A549 (cell line): ENCODE results near the gene PCDHGA10. TPM values are rescaled to one million over a fixed set of nuclear protein-coding genes. Genes with fewer than 3 reads are reported as not detected.

Experiments used
- ATAC-seq, 2 experiments: fragments of 200-7000 bp in 1 of 2; fragments of >200 bp in 1 of 2; cut with Nextera tagmentation in 1 of 2; cut with Tn5 transposase in 1 of 2; 3 replicates each; pipeline versions ENCODE4 v1.8.0 to v1.9.1; 2018 to 2020; ENCODE audit warnings: mild to moderate bottlenecking in 1 of 2, moderate library complexity in 1 of 2
- CTCF ChIA-PET: fragments of 300-600 bp; sonication (Branson Sonifier 250); formaldehyde crosslinking; extraction: SDS; loops from one replicate; lab custom pipeline; 2021; ENCODE audit warnings: antibody characterized with exemption, inconsistent platforms; lab: Yijun Ruan, JAX
- POLR2A ChIA-PET: fragments of 350-600 bp; formaldehyde crosslinking; extraction: SDS; loops from one replicate; lab custom pipeline; 2021; ENCODE audit warnings: antibody characterized with exemption, inconsistent platforms; lab: Yijun Ruan, JAX
- DNase-seq, 2 experiments: peaks; one replicate each; pipeline versions ENCODE4 v3.0.0 to v3.0.0-alpha.2; 2011 to 2016; ENCODE audit warnings: low read depth in 1 of 2, low spot score in 1 of 2
- FAIRE-seq: peaks from 2 replicates; lab custom pipeline; 2011; peaks lifted over from hg19 to GRCh38; lab: Jason Lieb, UNC
- H3K27ac ChIP-seq, 2 experiments: fragments of >200 bp; sonication (Bioruptor Twin); formaldehyde crosslinking; 3 replicates each; pipeline ENCODE4 v1.5.1; 2016 to 2017
- H3K4me1 ChIP-seq: fragments of >200 bp; sonication (Bioruptor Twin); formaldehyde crosslinking; 3 replicates; pipeline ENCODE4 v1.6.1; 2016
- H3K4me2 ChIP-seq: fragments of >200 bp; sonication (Bioruptor Twin); formaldehyde crosslinking; 3 replicates; pipeline ENCODE4 v1.6.1; 2016
- H3K4me3 ChIP-seq: fragments of >200 bp; sonication (Bioruptor Twin); formaldehyde crosslinking; 3 replicates; pipeline ENCODE4 v1.5.1; 2016
- H3K9me3 ChIP-seq: fragments of >200 bp; sonication (Bioruptor Twin); formaldehyde crosslinking; 3 replicates; pipeline ENCODE4 v1.6.1; 2016
- CBX8 ChIP-seq: fragments of 200-600 bp; sonication (generic); IDR thresholded peaks from 2 replicates; pipeline ENCODE4 v1.6.1; 2016
- CHD2 ChIP-seq: fragments of 150-350 bp; IDR thresholded peaks from 2 replicates; pipeline ENCODE4 v1.6.1; 2014; ENCODE audit warnings: low read length; ENCODE audit not compliant: partially characterized antibody
- CHD4 ChIP-seq: fragments of 200-600 bp; sonication (generic); IDR thresholded peaks from 2 replicates; pipeline ENCODE4 v1.6.1; 2016; ENCODE audit warnings: antibody characterized with exemption, mild to moderate bottlenecking, borderline replicate concordance
- EHMT2 ChIP-seq: fragments of 200-600 bp; sonication (generic); IDR thresholded peaks from 2 replicates; pipeline ENCODE4 v1.6.1; 2016; ENCODE audit warnings: antibody characterized with exemption, low read depth, mild to moderate bottlenecking, moderate library complexity
- ESRRA ChIP-seq: fragments of 150-350 bp; IDR thresholded peaks from 2 replicates; pipeline ENCODE4 v1.6.1; 2014; ENCODE audit warnings: mild to moderate bottlenecking, low read length, borderline replicate concordance
- FOSB ChIP-seq: fragments of 250-450 bp; sonication (Bioruptor Pico); IDR thresholded peaks from 2 replicates; pipeline ENCODE4 v1.5.0; 2020; ENCODE audit warnings: mild to moderate bottlenecking, moderate library complexity
- FOSL2 ChIP-seq, 2 experiments: fragments of 450-650 bp in 1 of 2; fragments of >200 bp in 1 of 2; sonication (Bioruptor Twin) in 1 of 2; formaldehyde crosslinking; IDR thresholded peaks; 2 replicates each; pipeline versions ENCODE4 v1.5.0 to v1.6.1; 2016 to 2020; ENCODE audit warnings: mild to moderate bottlenecking in 1 of 2, moderate library complexity in 1 of 2
- HDAC2 ChIP-seq: fragments of 200-600 bp; sonication (generic); IDR thresholded peaks from 2 replicates; pipeline ENCODE4 v1.6.1; 2016
- HEYL ChIP-seq: fragments of 250-450 bp; sonication (Bioruptor Pico); IDR thresholded peaks from 2 replicates; pipeline ENCODE4 v1.8.0; 2021; ENCODE audit warnings: mild to moderate bottlenecking, moderate library complexity
- HOXA7 ChIP-seq: fragments of 250-450 bp; sonication (Bioruptor Pico); IDR thresholded peaks from 2 replicates; pipeline ENCODE4 v1.5.0; 2020; ENCODE audit warnings: mild to moderate bottlenecking, moderate library complexity
- HOXB5 ChIP-seq: fragments of 250-450 bp; sonication (Bioruptor Pico); IDR thresholded peaks from 2 replicates; pipeline ENCODE4 v1.5.0; 2020; ENCODE audit warnings: mild to moderate bottlenecking, moderate library complexity
- KDM5A ChIP-seq: fragments of 200-600 bp; sonication (generic); IDR thresholded peaks from 2 replicates; pipeline ENCODE4 v1.6.1; 2016; ENCODE audit warnings: antibody characterized with exemption, mild to moderate bottlenecking
- MAZ ChIP-seq: fragments of 150-350 bp; IDR thresholded peaks from 2 replicates; pipeline ENCODE4 v1.6.1; 2014; ENCODE audit warnings: antibody characterized with exemption, low read depth, low read length, borderline replicate concordance
- MYC ChIP-seq: IDR thresholded peaks from 2 replicates; pipeline ENCODE4 v1.6.1; 2012; ENCODE audit warnings: mild to moderate bottlenecking, inconsistent platforms, low read length, improper control_type of control experiment, borderline replicate concordance
- POLR2A ChIP-seq: IDR thresholded peaks from 2 replicates; pipeline ENCODE4 v1.6.1; 2012; ENCODE audit warnings: mild to moderate bottlenecking, low read length
- POLR2AphosphoS2 ChIP-seq: conservative IDR thresholded peaks from 2 replicates; pipeline ENCODE4 v1.6.1; 2012; ENCODE audit warnings: low read length, improper control_type of control experiment, inconsistent platforms
- RARB ChIP-seq: fragments of 250-450 bp; sonication (Bioruptor Pico); IDR thresholded peaks from 2 replicates; pipeline ENCODE4 v1.8.0; 2021; ENCODE audit warnings: mild to moderate bottlenecking, moderate library complexity
- RNF2 ChIP-seq: fragments of 200-600 bp; sonication (generic); IDR thresholded peaks from 2 replicates; pipeline ENCODE4 v1.6.1; 2016; ENCODE audit warnings: low read depth, mild to moderate bottlenecking, antibody characterized with exemption, moderate library complexity, borderline replicate concordance
- ZNF302 ChIP-seq: fragments of 250-450 bp; sonication (Bioruptor Pico); IDR thresholded peaks from 2 replicates; pipeline ENCODE4 v1.9.0; 2021; ENCODE audit warnings: inconsistent platforms, mild to moderate bottlenecking, moderate library complexity
- WGBS: methylation state at CpG from one replicate; pipeline ENCODE4 v1.1.6; 2017; ENCODE audit errors: missing lambda C conversion rate; 5-methylcytosine and 5-hydroxymethylcytosine counted together
- polyA plus RNA-seq, 4 experiments: library from polyadenylated mRNA; depleted of rRNA in 3 of 4; stranded (reverse); fragments of >200 nt; fragmentation: RNase III in 1 of 4; extraction: RNeasy Plus Mini Kit Qiagen cat#74134 plus additional on column Dnase treatment in 1 of 4; gene quantifications; 2 replicates in 3 of 4; 3 replicates in 1 of 4; pipeline ENCODE4 v1.2.3, GENCODE V29; 2011 to 2017
- TF ChIP-seq, protein P1 (sequence below): fragments of 250-450 bp; sonication (Bioruptor Pico); IDR thresholded peaks from 2 replicates; pipeline ENCODE4 v1.5.0; 2020; ENCODE audit warnings: low read depth, mild to moderate bottlenecking, moderate library complexity
- TF ChIP-seq, protein P2 (sequence below): IDR thresholded peaks from 2 replicates; pipeline ENCODE4 v1.6.1; 2012
- TF ChIP-seq, protein P3 (sequence below): IDR thresholded peaks from 2 replicates; pipeline ENCODE4 v1.6.1; 2012; ENCODE audit warnings: low read depth, borderline replicate concordance
- TF ChIP-seq, protein P4 (sequence below): fragments of 200-600 bp; sonication (generic); IDR thresholded peaks from 2 replicates; pipeline ENCODE4 v1.6.1; 2016; ENCODE audit warnings: antibody characterized with exemption, mild to moderate bottlenecking, moderate library complexity

PCDHGA10 gene
- polyA plus RNA-seq, 2 of the 4 experiments (the other 2 are of a cell fraction), result 0.04 TPM; not detected in 1

DNA sequence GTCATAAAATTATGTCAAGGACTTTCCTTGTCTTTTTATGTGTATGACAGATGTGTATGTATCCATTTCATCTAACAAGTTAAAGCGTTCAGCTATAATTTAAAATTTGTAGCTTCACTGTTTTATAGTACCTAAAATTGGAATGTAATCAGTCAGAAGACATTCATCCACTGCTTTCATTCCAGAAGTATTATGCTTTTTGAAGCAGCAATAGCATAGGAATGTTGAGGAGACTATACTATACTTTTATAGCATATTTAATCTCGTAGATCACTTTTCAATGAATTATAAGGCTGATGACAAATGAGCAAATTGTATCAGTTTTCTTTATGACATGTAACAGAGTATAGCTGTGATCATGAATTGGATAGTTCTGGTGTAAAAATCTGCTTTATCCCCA, 24.4 kb downstream of the PCDHGA10 start:
- FAIRE-seq (no peak), ATAC-seq (no peak), DNase-seq (no peak)
- peaks cover 17% of the 10 kb centered on the region; the same call in 2 of the 3 replicates for H3K9me3 ChIP-seq
- no peak overlapping the region for H3K27ac ChIP-seq
- no peak overlapping the region for H3K4me2 ChIP-seq
- POLR2A ChIA-PET, result no interaction called here
- CTCF ChIA-PET, result interaction anchor here (0.8 to 2.1 kb wide), 3 partner anchors 39 to 120 kb away, joined by 3 to 6 read pairs (median 5); no protein-coding TSS in a partner anchor
- 10% methylated on average over 2 of the region's 2 CpGs for WGBS
- H3K4me3 ChIP-seq, result no peak overlapping the region
- no peak for TF ChIP-seq CHD2
- TF ChIP-seq POLR2AphosphoS2, result no peak
- TF ChIP-seq RNF2, result no peak
- TF ChIP-seq, protein P1, sequence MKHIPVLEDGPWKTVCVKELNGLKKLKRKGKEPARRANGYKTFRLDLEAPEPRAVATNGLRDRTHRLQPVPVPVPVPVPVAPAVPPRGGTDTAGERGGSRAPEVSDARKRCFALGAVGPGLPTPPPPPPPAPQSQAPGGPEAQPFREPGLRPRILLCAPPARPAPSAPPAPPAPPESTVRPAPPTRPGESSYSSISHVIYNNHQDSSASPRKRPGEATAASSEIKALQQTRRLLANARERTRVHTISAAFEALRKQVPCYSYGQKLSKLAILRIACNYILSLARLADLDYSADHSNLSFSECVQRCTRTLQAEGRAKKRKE (CRISPR knock-in tag), result no peak
- TF ChIP-seq FOSL2 (IDR thresholded peaks at IDR 0.05), result no peak
- no peak for TF ChIP-seq FOSL2 (CRISPR knock-in tag; IDR thresholded peaks at IDR 0.05)
- no peak for TF ChIP-seq POLR2A
- TF ChIP-seq KDM5A, result no peak
- TF ChIP-seq, protein P2, sequence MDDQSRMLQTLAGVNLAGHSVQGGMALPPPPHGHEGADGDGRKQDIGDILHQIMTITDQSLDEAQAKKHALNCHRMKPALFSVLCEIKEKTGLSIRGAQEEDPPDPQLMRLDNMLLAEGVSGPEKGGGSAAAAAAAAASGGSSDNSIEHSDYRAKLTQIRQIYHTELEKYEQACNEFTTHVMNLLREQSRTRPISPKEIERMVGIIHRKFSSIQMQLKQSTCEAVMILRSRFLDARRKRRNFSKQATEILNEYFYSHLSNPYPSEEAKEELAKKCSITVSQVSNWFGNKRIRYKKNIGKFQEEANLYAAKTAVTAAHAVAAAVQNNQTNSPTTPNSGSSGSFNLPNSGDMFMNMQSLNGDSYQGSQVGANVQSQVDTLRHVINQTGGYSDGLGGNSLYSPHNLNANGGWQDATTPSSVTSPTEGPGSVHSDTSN, result no peak
- no peak for TF ChIP-seq ESRRA
- TF ChIP-seq, protein P3, sequence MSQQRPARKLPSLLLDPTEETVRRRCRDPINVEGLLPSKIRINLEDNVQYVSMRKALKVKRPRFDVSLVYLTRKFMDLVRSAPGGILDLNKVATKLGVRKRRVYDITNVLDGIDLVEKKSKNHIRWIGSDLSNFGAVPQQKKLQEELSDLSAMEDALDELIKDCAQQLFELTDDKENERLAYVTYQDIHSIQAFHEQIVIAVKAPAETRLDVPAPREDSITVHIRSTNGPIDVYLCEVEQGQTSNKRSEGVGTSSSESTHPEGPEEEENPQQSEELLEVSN, result no peak
- no peaks in the 10 kb centered on the region for H3K4me1 ChIP-seq

DNA sequence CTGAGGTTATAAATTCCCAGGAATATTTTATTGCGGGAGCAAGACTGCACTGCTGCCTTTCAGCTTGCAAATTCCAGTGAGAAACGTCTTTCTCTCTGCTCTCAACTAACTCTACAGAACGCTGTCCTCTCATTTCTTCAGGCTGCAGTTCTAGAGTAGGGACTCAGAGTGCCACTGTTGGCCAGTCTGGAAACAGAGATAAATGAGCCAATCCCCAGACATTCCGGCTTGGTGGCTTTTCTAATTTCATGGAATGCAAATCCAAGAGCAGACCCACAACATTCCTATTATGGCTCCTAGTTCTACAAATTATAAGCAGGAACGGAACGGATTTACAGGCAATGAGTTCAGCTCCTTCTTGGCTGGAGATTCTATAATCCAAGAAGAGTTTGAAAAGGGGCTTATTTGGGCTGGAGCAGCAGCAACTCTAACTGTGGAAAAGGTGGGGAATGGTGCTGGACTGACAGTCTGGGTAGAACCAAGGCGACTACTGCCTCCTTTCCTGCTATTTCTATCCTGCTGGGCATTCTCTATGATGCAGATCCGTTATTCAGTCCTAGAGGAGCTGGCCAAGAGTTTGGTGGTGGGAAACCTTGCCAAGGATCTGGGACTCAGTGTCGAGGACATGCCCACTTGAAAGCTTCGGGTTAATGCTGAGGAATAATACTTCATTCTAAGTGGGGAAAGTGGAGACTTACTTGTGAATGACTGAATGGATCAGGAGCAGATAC, 26.8 kb downstream of the PCDHGA10 start:
- Histone ChIP-seq H3K4me3 (no peak overlapping the region), H3K27ac (no peak overlapping the region), H3K4me2 (no peak overlapping the region), H3K4me1 (no peaks in the 10 kb centered on the region), H3K9me3 (0 out of 3 replicates have a peak, but pooled peaks cover 6% of the 10 kb centered on the region)
- WGBS, result 11% methylated on average over 10 of the region's 10 CpGs
- CTCF ChIA-PET, result interaction anchor here (1.6 to 1.8 kb wide), 2 partner anchors 39 to 118 kb away, joined by 4 to 7 read pairs; no protein-coding TSS in a partner anchor
- POLR2A ChIA-PET, result no interaction called here
- no peak for DNase-seq
- no peak for ATAC-seq
- TF ChIP-seq ZNF302 (CRISPR knock-in tag), result no peak
- TF ChIP-seq EHMT2, result no peak
- TF ChIP-seq HOXB5 (CRISPR knock-in tag), result no peak
- TF ChIP-seq FOSB (CRISPR knock-in tag), result no peak
- TF ChIP-seq HEYL (CRISPR knock-in tag), result no peak
- no peak for TF ChIP-seq MAZ
- no peak for FAIRE-seq

DNA sequence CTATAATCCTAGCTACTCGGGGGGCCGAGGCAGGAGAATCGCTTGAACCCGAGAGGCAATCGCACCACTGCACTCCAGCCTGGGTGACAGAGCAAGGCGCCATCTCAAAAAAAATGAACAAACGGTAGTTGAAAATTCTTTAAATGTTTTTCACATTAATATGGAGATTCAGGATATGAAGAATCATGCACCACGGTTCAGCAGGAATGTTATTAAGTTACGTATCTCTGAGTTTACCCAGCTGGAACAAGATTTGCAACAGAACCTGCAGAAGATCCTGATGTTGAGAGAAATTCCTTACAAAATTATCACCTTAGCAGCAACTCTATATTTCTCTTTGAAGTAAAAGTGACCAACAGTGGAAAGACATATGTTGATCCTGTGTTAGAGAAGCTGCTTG, 27.6 kb downstream of the PCDHGA10 start:
- DNase-seq (no peak), ATAC-seq (no peak), FAIRE-seq (no peak)
- POLR2A ChIA-PET, result no interaction called here
- H3K4me3 ChIP-seq, result no peak overlapping the region
- WGBS, result 44% methylated on average over 9 of the region's 9 CpGs
- no peak overlapping the region for H3K4me2 ChIP-seq
- H3K4me1 ChIP-seq, result no peaks in the 10 kb centered on the region
- H3K9me3 ChIP-seq, result peaks cover 8% of the 10 kb centered on the region; the same call in 1 of the 3 replicates
- no peak overlapping the region for H3K27ac ChIP-seq
- CTCF ChIA-PET, result interaction anchor here (1.6 to 1.8 kb wide), 2 partner anchors 38 to 118 kb away, joined by 4 to 7 read pairs; no protein-coding TSS in a partner anchor
- TF ChIP-seq POLR2AphosphoS2 (no peak), CBX8 (no peak), RARB (CRISPR knock-in tag) (no peak), HDAC2 (no peak), MYC (no peak), POLR2A (no peak), RNF2 (no peak), CHD4 (no peak), HOXA7 (CRISPR knock-in tag) (no peak), ZNF302 (CRISPR knock-in tag) (no peak)
- TF ChIP-seq, protein P1 (CRISPR knock-in tag), result no peak
- TF ChIP-seq, protein P4, sequence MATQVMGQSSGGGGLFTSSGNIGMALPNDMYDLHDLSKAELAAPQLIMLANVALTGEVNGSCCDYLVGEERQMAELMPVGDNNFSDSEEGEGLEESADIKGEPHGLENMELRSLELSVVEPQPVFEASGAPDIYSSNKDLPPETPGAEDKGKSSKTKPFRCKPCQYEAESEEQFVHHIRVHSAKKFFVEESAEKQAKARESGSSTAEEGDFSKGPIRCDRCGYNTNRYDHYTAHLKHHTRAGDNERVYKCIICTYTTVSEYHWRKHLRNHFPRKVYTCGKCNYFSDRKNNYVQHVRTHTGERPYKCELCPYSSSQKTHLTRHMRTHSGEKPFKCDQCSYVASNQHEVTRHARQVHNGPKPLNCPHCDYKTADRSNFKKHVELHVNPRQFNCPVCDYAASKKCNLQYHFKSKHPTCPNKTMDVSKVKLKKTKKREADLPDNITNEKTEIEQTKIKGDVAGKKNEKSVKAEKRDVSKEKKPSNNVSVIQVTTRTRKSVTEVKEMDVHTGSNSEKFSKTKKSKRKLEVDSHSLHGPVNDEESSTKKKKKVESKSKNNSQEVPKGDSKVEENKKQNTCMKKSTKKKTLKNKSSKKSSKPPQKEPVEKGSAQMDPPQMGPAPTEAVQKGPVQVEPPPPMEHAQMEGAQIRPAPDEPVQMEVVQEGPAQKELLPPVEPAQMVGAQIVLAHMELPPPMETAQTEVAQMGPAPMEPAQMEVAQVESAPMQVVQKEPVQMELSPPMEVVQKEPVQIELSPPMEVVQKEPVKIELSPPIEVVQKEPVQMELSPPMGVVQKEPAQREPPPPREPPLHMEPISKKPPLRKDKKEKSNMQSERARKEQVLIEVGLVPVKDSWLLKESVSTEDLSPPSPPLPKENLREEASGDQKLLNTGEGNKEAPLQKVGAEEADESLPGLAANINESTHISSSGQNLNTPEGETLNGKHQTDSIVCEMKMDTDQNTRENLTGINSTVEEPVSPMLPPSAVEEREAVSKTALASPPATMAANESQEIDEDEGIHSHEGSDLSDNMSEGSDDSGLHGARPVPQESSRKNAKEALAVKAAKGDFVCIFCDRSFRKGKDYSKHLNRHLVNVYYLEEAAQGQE, result no peak
- TF ChIP-seq, protein P2, result no peak
